HepG2 (cell line): ENCODE results near the gene SLC22A5. TPM values are rescaled to one million over a fixed set of nuclear protein-coding genes. Genes with fewer than 3 reads are reported as not detected.

Experiments
- CEBPG ChIP-seq: IDR thresholded peaks from 2 replicates; pipeline ENCODE4 v1.6.1; 2016
- GABPB1 ChIP-seq: IDR thresholded peaks from 2 replicates; pipeline ENCODE4 v1.6.1; 2016; ENCODE audit warnings: mild to moderate bottlenecking, missing genetic modification reagents, moderate library complexity, missing compliant biosample characterization
- GTF2F1 ChIP-seq: fragments of 150-350 bp; IDR thresholded peaks from 2 replicates; pipeline ENCODE4 v1.6.1; 2014; ENCODE audit warnings: low read length
- NRL ChIP-seq: sonication (generic); formaldehyde crosslinking; IDR thresholded peaks from 2 replicates; pipeline ENCODE4 v1.5.0; 2020; ENCODE audit warnings: missing genetic modification reagents, mild to moderate bottlenecking, moderate library complexity, borderline replicate concordance
- PCBP1 ChIP-seq: fragments of 200-400 bp; formaldehyde crosslinking; IDR thresholded peaks from 2 replicates; pipeline ENCODE4 v1.6.1; 2017; ENCODE audit warnings: mild to moderate bottlenecking, low read depth, low read length, borderline replicate concordance
- RBM39 ChIP-seq: fragments of 200-400 bp; formaldehyde crosslinking; IDR thresholded peaks from one replicate; pipeline ENCODE4 v1.6.1; 2018; ENCODE audit warnings: antibody characterized with exemption, mild to moderate bottlenecking, low read depth, low read length; ENCODE audit not compliant: poor library complexity, severe bottlenecking
- SP4 ChIP-seq: sonication (generic); formaldehyde crosslinking; IDR thresholded peaks from 2 replicates; pipeline ENCODE4 v1.8.1; 2023; ENCODE audit warnings: mild to moderate bottlenecking, missing genetic modification reagents
- TAF1 ChIP-seq: sonication (generic); formaldehyde crosslinking; IDR thresholded peaks from 2 replicates; pipeline ENCODE4 v1.4.0; 2020; ENCODE audit warnings: missing genetic modification reagents
- ZBTB7A ChIP-seq: sonication (generic); formaldehyde crosslinking; IDR thresholded peaks from 2 replicates; pipeline ENCODE4 v1.8.0; 2022; ENCODE audit warnings: mild to moderate bottlenecking, missing genetic modification reagents
- ZBTB7B ChIP-seq: sonication (generic); formaldehyde crosslinking; IDR thresholded peaks from 2 replicates; pipeline ENCODE4 v1.4.0; 2020; ENCODE audit warnings: missing genetic modification reagents
- ZC3H13 ChIP-seq: sonication (generic); formaldehyde crosslinking; IDR thresholded peaks from 2 replicates; pipeline ENCODE4 v1.8.1; 2023; ENCODE audit warnings: mild to moderate bottlenecking, missing genetic modification reagents, moderate library complexity
- ZNF337 ChIP-seq: sonication (generic); formaldehyde crosslinking; IDR thresholded peaks from 2 replicates; pipeline ENCODE4 v1.5.1; 2020; ENCODE audit warnings: missing genetic modification reagents, low read depth, mild to moderate bottlenecking, borderline replicate concordance
- ZNF431 ChIP-seq: sonication (generic); formaldehyde crosslinking; IDR thresholded peaks from 2 replicates; pipeline ENCODE4 v1.9.0; 2022; ENCODE audit warnings: missing genetic modification reagents, low read depth, mild to moderate bottlenecking, borderline replicate concordance
- ZNF709 ChIP-seq: sonication (generic); formaldehyde crosslinking; IDR thresholded peaks from 2 replicates; pipeline ENCODE4 v1.5.0; 2020; ENCODE audit warnings: mild to moderate bottlenecking, missing genetic modification reagents
- polyA plus RNA-seq, 8 experiments: library from polyadenylated mRNA; depleted of rRNA in 3 of 8; stranded (reverse) in 7 of 8; unstranded in 1 of 8; fragments of >200 nt; fragmentation: Illumina TruSeq in 4 of 8; extraction: Trizol in 4 of 8; gene quantifications; 2 replicates each; pipeline versions ENCODE4 v1.2.1 to v1.2.3, GENCODE V29; 2011 to 2016; ENCODE audit warnings: low read depth in 4 of 8, missing spikeins in 1 of 8, mixed read lengths in 1 of 8; ENCODE audit not compliant: insufficient read depth in 1 of 8
- total RNA-seq, 5 experiments: library from RNA; depleted of rRNA; stranded (reverse); fragments of >200 nt; fragmentation: Illumina TruSeq; extraction: Trizol; gene quantifications; 2 replicates each; pipeline ENCODE4 v1.2.3, GENCODE V29; 2016; ENCODE audit warnings: low read depth in 1 of 5
- TF ChIP-seq, protein P1 (sequence below): sonication (generic); formaldehyde crosslinking; IDR thresholded peaks from 2 replicates; pipeline ENCODE4 v1.4.0; 2020; ENCODE audit warnings: missing genetic modification reagents
- TF ChIP-seq, protein P2 (sequence below): sonication (generic); formaldehyde crosslinking; conservative IDR thresholded peaks from 2 replicates; pipeline ENCODE4 v1.8.1; 2023; ENCODE audit warnings: missing genetic modification reagents
- TF ChIP-seq, protein P3 (sequence below): sonication (generic); formaldehyde crosslinking; IDR thresholded peaks from 2 replicates; pipeline ENCODE4 v1.4.0; 2020; ENCODE audit warnings: mild to moderate bottlenecking, missing genetic modification reagents
- TF ChIP-seq, protein P4 (sequence below): sonication (generic); formaldehyde crosslinking; IDR thresholded peaks from 2 replicates; pipeline ENCODE4 v1.4.0; 2020; ENCODE audit warnings: missing genetic modification reagents, borderline replicate concordance

The SLC22A5 gene
- total and polyA plus RNA-seq, 2 of the 13 experiments (the other 11 are each of a cell fraction or from before 2014, with no cell fraction given): 7.1 to 15.1 TPM

DNA sequence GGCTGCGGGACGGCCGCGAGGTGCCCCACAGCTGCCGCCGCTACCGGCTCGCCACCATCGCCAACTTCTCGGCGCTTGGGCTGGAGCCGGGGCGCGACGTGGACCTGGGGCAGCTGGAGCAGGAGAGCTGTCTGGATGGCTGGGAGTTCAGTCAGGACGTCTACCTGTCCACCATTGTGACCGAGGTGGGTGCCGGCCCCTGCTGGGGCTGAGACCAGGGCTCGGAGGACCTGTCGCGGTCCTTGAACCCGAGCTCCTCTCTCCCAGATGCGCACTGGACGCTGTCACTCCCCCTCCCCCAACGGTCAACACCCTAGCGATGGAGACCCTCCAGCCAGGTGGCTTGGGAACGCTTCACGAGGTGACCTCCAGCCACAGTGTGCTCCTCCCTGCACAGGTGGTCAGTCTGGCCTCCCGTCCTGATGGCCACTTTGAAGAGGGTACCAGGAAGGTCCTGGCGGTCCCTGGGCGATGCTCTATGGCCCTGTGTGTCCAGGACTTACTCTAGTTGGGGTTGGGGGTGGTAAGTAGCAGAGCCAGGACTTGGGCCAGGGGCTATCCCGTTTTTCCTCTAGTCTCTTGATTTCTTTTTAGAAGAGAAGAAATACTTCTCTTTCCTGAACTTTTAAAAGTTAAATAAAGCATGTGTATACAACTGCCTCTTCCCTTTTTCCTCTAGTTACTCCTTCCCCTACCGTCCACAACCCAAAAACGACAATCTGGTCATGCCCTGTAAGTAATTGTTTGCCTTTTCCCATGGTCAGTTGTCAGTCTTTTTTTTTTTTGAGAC lies 866 bp downstream of the SLC22A5 start (continued):
- TF ChIP-seq GABPB1 (0 out of 2 replicates have a peak, but pooled peaks have one; percentile 4), TAF1 (CRISPR knock-in tag) (peak; percentile 11; the same call in 1 of the 2 replicates), SP4 (no peak), CEBPG (CRISPR knock-in tag) (0 out of 2 replicates have a peak, but pooled peaks have one; percentile 0), ZNF431 (CRISPR knock-in tag) (no peak), ZNF337 (CRISPR knock-in tag) (no peak), ZBTB7A (0 out of 2 replicates have a peak, but pooled peaks have one; percentile 9), ZNF709 (peak; percentile 26; the same call in 1 of the 2 replicates), PCBP1 (no peak), GTF2F1 (no peak), RBM39 (no peak), ZC3H13 (CRISPR knock-in tag) (0 out of 2 replicates have a peak, but pooled peaks have one; percentile 25), ZBTB7B (CRISPR knock-in tag) (0 out of 2 replicates have a peak, but pooled peaks have one; percentile 8), NRL (CRISPR knock-in tag) (peak; percentile 31)
- TF ChIP-seq, protein P1, sequence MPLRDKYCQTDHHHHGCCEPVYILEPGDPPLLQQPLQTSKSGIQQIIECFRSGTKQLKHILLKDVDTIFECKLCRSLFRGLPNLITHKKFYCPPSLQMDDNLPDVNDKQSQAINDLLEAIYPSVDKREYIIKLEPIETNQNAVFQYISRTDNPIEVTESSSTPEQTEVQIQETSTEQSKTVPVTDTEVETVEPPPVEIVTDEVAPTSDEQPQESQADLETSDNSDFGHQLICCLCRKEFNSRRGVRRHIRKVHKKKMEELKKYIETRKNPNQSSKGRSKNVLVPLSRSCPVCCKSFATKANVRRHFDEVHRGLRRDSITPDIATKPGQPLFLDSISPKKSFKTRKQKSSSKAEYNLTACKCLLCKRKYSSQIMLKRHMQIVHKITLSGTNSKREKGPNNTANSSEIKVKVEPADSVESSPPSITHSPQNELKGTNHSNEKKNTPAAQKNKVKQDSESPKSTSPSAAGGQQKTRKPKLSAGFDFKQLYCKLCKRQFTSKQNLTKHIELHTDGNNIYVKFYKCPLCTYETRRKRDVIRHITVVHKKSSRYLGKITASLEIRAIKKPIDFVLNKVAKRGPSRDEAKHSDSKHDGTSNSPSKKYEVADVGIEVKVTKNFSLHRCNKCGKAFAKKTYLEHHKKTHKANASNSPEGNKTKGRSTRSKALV: peak; percentile 42
- TF ChIP-seq, protein P2, sequence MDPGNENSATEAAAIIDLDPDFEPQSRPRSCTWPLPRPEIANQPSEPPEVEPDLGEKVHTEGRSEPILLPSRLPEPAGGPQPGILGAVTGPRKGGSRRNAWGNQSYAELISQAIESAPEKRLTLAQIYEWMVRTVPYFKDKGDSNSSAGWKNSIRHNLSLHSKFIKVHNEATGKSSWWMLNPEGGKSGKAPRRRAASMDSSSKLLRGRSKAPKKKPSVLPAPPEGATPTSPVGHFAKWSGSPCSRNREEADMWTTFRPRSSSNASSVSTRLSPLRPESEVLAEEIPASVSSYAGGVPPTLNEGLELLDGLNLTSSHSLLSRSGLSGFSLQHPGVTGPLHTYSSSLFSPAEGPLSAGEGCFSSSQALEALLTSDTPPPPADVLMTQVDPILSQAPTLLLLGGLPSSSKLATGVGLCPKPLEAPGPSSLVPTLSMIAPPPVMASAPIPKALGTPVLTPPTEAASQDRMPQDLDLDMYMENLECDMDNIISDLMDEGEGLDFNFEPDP (CRISPR knock-in tag): 0 out of 2 replicates have a peak, but pooled peaks have one; percentile 27
- TF ChIP-seq, protein P3, sequence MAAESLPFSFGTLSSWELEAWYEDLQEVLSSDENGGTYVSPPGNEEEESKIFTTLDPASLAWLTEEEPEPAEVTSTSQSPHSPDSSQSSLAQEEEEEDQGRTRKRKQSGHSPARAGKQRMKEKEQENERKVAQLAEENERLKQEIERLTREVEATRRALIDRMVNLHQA: no peak
- TF ChIP-seq, protein P4, sequence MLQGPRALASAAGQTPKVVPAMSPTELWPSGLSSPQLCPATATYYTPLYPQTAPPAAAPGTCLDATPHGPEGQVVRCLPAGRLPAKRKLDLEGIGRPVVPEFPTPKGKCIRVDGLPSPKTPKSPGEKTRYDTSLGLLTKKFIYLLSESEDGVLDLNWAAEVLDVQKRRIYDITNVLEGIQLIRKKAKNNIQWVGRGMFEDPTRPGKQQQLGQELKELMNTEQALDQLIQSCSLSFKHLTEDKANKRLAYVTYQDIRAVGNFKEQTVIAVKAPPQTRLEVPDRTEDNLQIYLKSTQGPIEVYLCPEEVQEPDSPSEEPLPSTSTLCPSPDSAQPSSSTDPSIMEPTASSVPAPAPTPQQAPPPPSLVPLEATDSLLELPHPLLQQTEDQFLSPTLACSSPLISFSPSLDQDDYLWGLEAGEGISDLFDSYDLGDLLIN (CRISPR knock-in tag): no peak
